SK-N-SH treated with all-trans-retinoic acid at 6 μM for 48 hours (cell line): ENCODE results near the gene EID1.

Experiments used
- ATAC-seq: fragments of 200-7000 bp; cut with Tn5 transposase; 3 replicates; pipeline ENCODE4 v1.9.1; 2020; ENCODE audit warnings: mild to moderate bottlenecking, moderate library complexity
- ARNTL ChIP-seq: fragments of 450-650 bp; formaldehyde crosslinking; IDR thresholded peaks from 2 replicates; pipeline ENCODE4 v1.5.0; 2020; ENCODE audit warnings: low read depth, mild to moderate bottlenecking, moderate library complexity, borderline replicate concordance
- CREB5 ChIP-seq: fragments of 250-450 bp; sonication (Bioruptor Pico); IDR thresholded peaks from 2 replicates; pipeline ENCODE4 v1.5.1; 2020; ENCODE audit warnings: low read depth, mild to moderate bottlenecking, moderate library complexity
- CSDC2 ChIP-seq: fragments of 250-450 bp; sonication (Bioruptor Pico); IDR thresholded peaks from 2 replicates; pipeline ENCODE4 v1.5.0; 2020; ENCODE audit warnings: mild to moderate bottlenecking, moderate library complexity
- CSRNP3 ChIP-seq: fragments of 250-450 bp; sonication (Bioruptor Pico); IDR thresholded peaks from 2 replicates; pipeline ENCODE4 v1.5.1; 2021; ENCODE audit warnings: mild to moderate bottlenecking, moderate library complexity
- GLIS3 ChIP-seq: fragments of 250-450 bp; sonication (Bioruptor Pico); IDR thresholded peaks from 2 replicates; pipeline ENCODE4 v1.5.0; 2020; ENCODE audit warnings: mild to moderate bottlenecking, moderate library complexity
- ISL1 ChIP-seq: fragments of 250-450 bp; sonication (Bioruptor Pico); IDR thresholded peaks from 2 replicates; pipeline ENCODE4 v2.1.2; 2022; ENCODE audit warnings: mild to moderate bottlenecking, moderate library complexity
- OSR1 ChIP-seq: fragments of 250-450 bp; sonication (Bioruptor Pico); IDR thresholded peaks from 2 replicates; pipeline ENCODE4 v1.8.0; 2022; ENCODE audit warnings: moderate library complexity, mild to moderate bottlenecking, inconsistent platforms
- PATZ1 ChIP-seq: fragments of 250-450 bp; sonication (Bioruptor Pico); IDR thresholded peaks from 2 replicates; pipeline ENCODE4 v1.8.0; 2020; ENCODE audit warnings: mild to moderate bottlenecking, moderate library complexity, borderline replicate concordance
- POU6F1 ChIP-seq: fragments of 250-450 bp; sonication (Bioruptor Pico); IDR thresholded peaks from 2 replicates; pipeline ENCODE4 v1.8.0; 2021; ENCODE audit warnings: low read depth, mild to moderate bottlenecking, moderate library complexity, borderline replicate concordance
- PPARA ChIP-seq: fragments of 250-450 bp; sonication (Bioruptor Pico); IDR thresholded peaks from 2 replicates; pipeline ENCODE4 v1.5.0; 2020; ENCODE audit warnings: mild to moderate bottlenecking, borderline replicate concordance
- RARB ChIP-seq: fragments of 250-450 bp; sonication (Bioruptor Pico); IDR thresholded peaks from 2 replicates; pipeline ENCODE4 v1.8.0; 2021; ENCODE audit warnings: mild to moderate bottlenecking, moderate library complexity
- SNAI2 ChIP-seq: fragments of 250-450 bp; sonication (Bioruptor Pico); IDR thresholded peaks from 2 replicates; pipeline ENCODE4 v1.5.0; 2020; ENCODE audit warnings: mild to moderate bottlenecking, moderate library complexity
- TCF4 ChIP-seq: fragments of 250-450 bp; sonication (Bioruptor Pico); IDR thresholded peaks from 2 replicates; pipeline ENCODE4 v1.8.0; 2021; ENCODE audit warnings: mild to moderate bottlenecking, moderate library complexity, borderline replicate concordance
- TSHZ2 ChIP-seq: fragments of 250-450 bp; sonication (Bioruptor Pico); IDR thresholded peaks from 2 replicates; pipeline ENCODE4 v1.5.0; 2020; ENCODE audit warnings: mild to moderate bottlenecking, moderate library complexity
- ZC3H10 ChIP-seq: fragments of 250-450 bp; sonication (Bioruptor Pico); IDR thresholded peaks from 2 replicates; pipeline ENCODE4 v1.5.1; 2021; ENCODE audit warnings: mild to moderate bottlenecking, moderate library complexity
- ZFP3 ChIP-seq: fragments of 250-450 bp; sonication (Bioruptor Pico); IDR thresholded peaks from 2 replicates; pipeline ENCODE4 v1.5.0; 2020; ENCODE audit warnings: mild to moderate bottlenecking, moderate library complexity
- ZFP30 ChIP-seq: fragments of 450-650 bp; formaldehyde crosslinking; IDR thresholded peaks from 2 replicates; pipeline ENCODE4 v1.5.0; 2022; ENCODE audit warnings: mild to moderate bottlenecking, moderate library complexity
- ZNF565 ChIP-seq: fragments of 450-650 bp; formaldehyde crosslinking; conservative IDR thresholded peaks from 2 replicates; pipeline ENCODE4 v1.5.0; 2020; ENCODE audit warnings: low read depth, mild to moderate bottlenecking, moderate library complexity
- ZNF70 ChIP-seq: fragments of 450-650 bp; formaldehyde crosslinking; IDR thresholded peaks from 2 replicates; pipeline ENCODE4 v1.5.0; 2020; ENCODE audit warnings: mild to moderate bottlenecking, moderate library complexity
- ZNF8 ChIP-seq: fragments of 450-650 bp; formaldehyde crosslinking; IDR thresholded peaks from 2 replicates; pipeline ENCODE4 v1.5.0; 2020; ENCODE audit warnings: mild to moderate bottlenecking, moderate library complexity

The EID1 gene

GRCh38 chr15:48845123-48845522, 32.8 kb upstream of the EID1 start:
- TF ChIP-seq ARNTL (CRISPR knock-in tag) (no peak), PPARA (CRISPR knock-in tag) (no peak), ZC3H10 (no peak), OSR1 (CRISPR knock-in tag) (no peak), ZFP30 (CRISPR knock-in tag) (no peak), ZFP3 (CRISPR knock-in tag) (no peak), CREB5 (CRISPR knock-in tag) (no peak), CSDC2 (no peak), ISL1 (no peak), SNAI2 (no peak), POU6F1 (CRISPR knock-in tag) (no peak), GLIS3 (CRISPR knock-in tag) (no peak), ZNF565 (CRISPR knock-in tag) (no peak), TSHZ2 (CRISPR knock-in tag) (no peak), PATZ1 (no peak), ZNF70 (CRISPR knock-in tag) (no peak)
- TF ChIP-seq, all 23 proteins: peak for 0
- ATAC-seq = no peak

GRCh38 chr15:48850648-48851047, 27.3 kb upstream of the EID1 start:
- ATAC-seq = no peak
- TF ChIP-seq ZFP30 (CRISPR knock-in tag) = no peak
- TF ChIP-seq PATZ1 = no peak
- TF ChIP-seq ZC3H10 = no peak
- no peak for TF ChIP-seq TCF4 (CRISPR knock-in tag)
- no peak for TF ChIP-seq TSHZ2 (CRISPR knock-in tag)
- TF ChIP-seq POU6F1 (CRISPR knock-in tag) = no peak
- no peak for TF ChIP-seq ZFP3 (CRISPR knock-in tag)
- TF ChIP-seq SNAI2 = no peak
- TF ChIP-seq RARB = no peak
- TF ChIP-seq ZNF565 (CRISPR knock-in tag) = no peak
- no peak for TF ChIP-seq ZNF70 (CRISPR knock-in tag)
- no peak for TF ChIP-seq CSDC2
- no peak for TF ChIP-seq ZNF8
- no peak for TF ChIP-seq GLIS3 (CRISPR knock-in tag)
- TF ChIP-seq OSR1 (CRISPR knock-in tag) = no peak
- no peak for TF ChIP-seq ARNTL (CRISPR knock-in tag)
- TF ChIP-seq CSRNP3 (CRISPR knock-in tag) = no peak
- TF ChIP-seq, all 23 proteins: peak for 0
